ENCODE measurements around the gene KDM5C. TPM values are rescaled to one million over a fixed set of nuclear protein-coding genes. Genes with fewer than 3 reads are reported as not detected.

KDM5C gene
- total and polyA plus RNA-seq, 2 of the 4 experiments (the other 2 are of a cell fraction), result 75.4 to 84.6 TPM

DNA sequence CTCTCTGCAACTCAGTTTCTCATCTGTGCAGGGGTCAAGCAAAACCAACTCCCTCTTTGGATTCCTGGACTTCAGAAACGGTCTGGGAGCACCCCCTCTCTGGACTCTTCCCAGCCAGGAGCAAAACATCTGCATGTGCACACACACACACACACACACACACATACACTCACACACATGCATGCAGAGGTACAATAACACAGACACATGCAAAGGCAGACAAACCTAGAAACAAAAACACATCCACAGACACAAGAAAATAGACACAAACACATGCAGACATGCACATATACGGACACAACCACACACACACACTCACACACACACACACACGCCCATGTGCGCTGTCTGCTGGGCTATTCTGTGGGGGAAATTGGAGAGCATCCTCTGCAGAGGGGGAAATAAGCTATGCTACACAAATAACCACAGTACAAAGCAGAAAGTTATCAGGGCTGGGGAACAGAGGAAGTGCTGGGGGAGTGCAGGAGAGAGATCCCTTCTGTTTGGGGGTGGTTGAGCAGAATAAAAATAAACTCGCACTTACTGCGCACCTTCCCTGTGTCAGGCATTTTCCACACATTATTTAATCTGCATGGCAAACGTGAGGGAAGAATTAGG, 36.5 kb upstream of the KDM5C start:
- H3K56ac ChIP-seq (ENCODE audit: extremely low read depth, insufficient read depth, low read length), result no peak overlapping the region
- H2AFZ ChIP-seq (replicated peaks; ENCODE audit: low read length, poor library complexity), result no peak overlapping the region
- ChIA-PET CTCF (no interaction called here), POLR2A (ENCODE audit: unreplicated experiment) (no interaction called here)
- no peak overlapping the region for H3K27ac ChIP-seq (ENCODE audit: insufficient read depth, low read length)
- peaks cover 0 to 17% of the 10 kb centered on the region in 2 experiments; a peak in 1 of 4 replicates for H3K79me1 ChIP-seq (ENCODE audit: low read depth in 1 of 2, low read length in 2 of 2)
- no peak overlapping the region for H4K5ac ChIP-seq (ENCODE audit: low read depth, low read length)
- H3K9me1 ChIP-seq (ENCODE audit: insufficient read depth, low read length), result peaks cover 23% of the 10 kb centered on the region
- in situ Hi-C loops (cut with MboI; ENCODE audit: low sequenced_read_pairs), result no loop called here
- no peak overlapping the region for H2AK9ac ChIP-seq (replicated peaks; ENCODE audit: low read depth, low read length, poor library complexity)
- peaks cover 29% of the 10 kb centered on the region; the same call in 1 of the 2 replicates for H3K27me3 ChIP-seq (ENCODE audit: control insufficient read depth, insufficient read depth, low read length)
- H2BK15ac ChIP-seq (ENCODE audit: low read depth, low read length), result no peak overlapping the region
- peaks cover 23% of the 10 kb centered on the region; the same call in 1 of the 2 replicates for H4K20me1 ChIP-seq (ENCODE audit: insufficient read depth, low read length)
- TF ChIP-seq, protein P1, sequence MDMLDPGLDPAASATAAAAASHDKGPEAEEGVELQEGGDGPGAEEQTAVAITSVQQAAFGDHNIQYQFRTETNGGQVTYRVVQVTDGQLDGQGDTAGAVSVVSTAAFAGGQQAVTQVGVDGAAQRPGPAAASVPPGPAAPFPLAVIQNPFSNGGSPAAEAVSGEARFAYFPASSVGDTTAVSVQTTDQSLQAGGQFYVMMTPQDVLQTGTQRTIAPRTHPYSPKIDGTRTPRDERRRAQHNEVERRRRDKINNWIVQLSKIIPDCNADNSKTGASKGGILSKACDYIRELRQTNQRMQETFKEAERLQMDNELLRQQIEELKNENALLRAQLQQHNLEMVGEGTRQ (IDR thresholded peaks at IDR 0.05; ENCODE audit: low read depth, low read length), result no peak
- TF ChIP-seq CHD1 (IDR thresholded peaks at IDR 0.05; ENCODE audit: low read depth, low read length) (no peak), SMC3 (IDR thresholded peaks at IDR 0.05; ENCODE audit: low read depth, low read length) (no peak), MAFK (IDR thresholded peaks at IDR 0.05; ENCODE audit: low read depth, low read length) (no peak), RAD21 (IDR thresholded peaks at IDR 0.05; ENCODE audit: low read length) (no peak), FOS (IDR thresholded peaks at IDR 0.05; ENCODE audit: low read depth, low read length) (no peak), RCOR1 (IDR thresholded peaks at IDR 0.05; ENCODE audit: insufficient replicate concordance, low read length) (no peak), RFX5 (IDR thresholded peaks at IDR 0.05; ENCODE audit: low read depth, low read length) (no peak), MXI1 (IDR thresholded peaks at IDR 0.05; ENCODE audit: borderline replicate concordance, low read depth, low read length) (no peak), BHLHE40 (IDR thresholded peaks at IDR 0.05; ENCODE audit: low read depth, low read length) (no peak), NFE2L2 (IDR thresholded peaks at IDR 0.05; ENCODE audit: low read depth, low read length) (no peak), MAZ (IDR thresholded peaks at IDR 0.05; ENCODE audit: borderline replicate concordance, low read depth, low read length) (no peak), CEBPB (IDR thresholded peaks at IDR 0.05; ENCODE audit: low read depth, low read length) (no peak), POLR2A (IDR thresholded peaks at IDR 0.05; ENCODE audit: low read depth, low read length) (no peak)
- TF ChIP-seq, protein P2, sequence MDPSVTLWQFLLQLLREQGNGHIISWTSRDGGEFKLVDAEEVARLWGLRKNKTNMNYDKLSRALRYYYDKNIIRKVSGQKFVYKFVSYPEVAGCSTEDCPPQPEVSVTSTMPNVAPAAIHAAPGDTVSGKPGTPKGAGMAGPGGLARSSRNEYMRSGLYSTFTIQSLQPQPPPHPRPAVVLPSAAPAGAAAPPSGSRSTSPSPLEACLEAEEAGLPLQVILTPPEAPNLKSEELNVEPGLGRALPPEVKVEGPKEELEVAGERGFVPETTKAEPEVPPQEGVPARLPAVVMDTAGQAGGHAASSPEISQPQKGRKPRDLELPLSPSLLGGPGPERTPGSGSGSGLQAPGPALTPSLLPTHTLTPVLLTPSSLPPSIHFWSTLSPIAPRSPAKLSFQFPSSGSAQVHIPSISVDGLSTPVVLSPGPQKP (IDR thresholded peaks at IDR 0.05; ENCODE audit: borderline replicate concordance, low read depth, low read length), result no peak
- TF ChIP-seq, protein P3, sequence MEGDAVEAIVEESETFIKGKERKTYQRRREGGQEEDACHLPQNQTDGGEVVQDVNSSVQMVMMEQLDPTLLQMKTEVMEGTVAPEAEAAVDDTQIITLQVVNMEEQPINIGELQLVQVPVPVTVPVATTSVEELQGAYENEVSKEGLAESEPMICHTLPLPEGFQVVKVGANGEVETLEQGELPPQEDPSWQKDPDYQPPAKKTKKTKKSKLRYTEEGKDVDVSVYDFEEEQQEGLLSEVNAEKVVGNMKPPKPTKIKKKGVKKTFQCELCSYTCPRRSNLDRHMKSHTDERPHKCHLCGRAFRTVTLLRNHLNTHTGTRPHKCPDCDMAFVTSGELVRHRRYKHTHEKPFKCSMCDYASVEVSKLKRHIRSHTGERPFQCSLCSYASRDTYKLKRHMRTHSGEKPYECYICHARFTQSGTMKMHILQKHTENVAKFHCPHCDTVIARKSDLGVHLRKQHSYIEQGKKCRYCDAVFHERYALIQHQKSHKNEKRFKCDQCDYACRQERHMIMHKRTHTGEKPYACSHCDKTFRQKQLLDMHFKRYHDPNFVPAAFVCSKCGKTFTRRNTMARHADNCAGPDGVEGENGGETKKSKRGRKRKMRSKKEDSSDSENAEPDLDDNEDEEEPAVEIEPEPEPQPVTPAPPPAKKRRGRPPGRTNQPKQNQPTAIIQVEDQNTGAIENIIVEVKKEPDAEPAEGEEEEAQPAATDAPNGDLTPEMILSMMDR (conservative IDR thresholded peaks at IDR 0.05; ENCODE audit: low read depth, low read length), result no peak
- H2AK5ac ChIP-seq (ENCODE audit: low read depth, low read length), result no peak overlapping the region
- H2BK20ac ChIP-seq (ENCODE audit: low read depth, low read length), result no peak overlapping the region
- H3K4me1 ChIP-seq (ENCODE audit: control insufficient read depth, insufficient read depth, low read length), result peaks cover 20% of the 10 kb centered on the region
- no peak overlapping the region for H3K18ac ChIP-seq (ENCODE audit: low read depth, low read length)
- H3K14ac ChIP-seq (replicated peaks; ENCODE audit: low read depth, low read length), result no peak overlapping the region
- intact Hi-C loops (cut with micrococcal nuclease), result no loop called here
- WGBS, 2 experiments (ENCODE audit: extremely low coverage in 2 of 2, insufficient read length in 1 of 2), result 0% methylated on average over 1 of the region's 7 CpGs; no CpG with 5 or more reads in 1 of the 2 experiments
- no peak overlapping the region for H2BK120ac ChIP-seq (ENCODE audit: low read depth, low read length)
- H3K9ac ChIP-seq (ENCODE audit: low read depth, low read length), result no peak overlapping the region
- no peak overlapping the region for H2BK5ac ChIP-seq (ENCODE audit: low read depth, low read length, poor library complexity, severe bottlenecking)
- DNase-seq (no peak), ATAC-seq (ENCODE audit: low read depth) (no peak)
- no peaks in the 10 kb centered on the region for H3K9me3 ChIP-seq (ENCODE audit: control insufficient read depth, insufficient read depth, low read length)
- H3K23ac ChIP-seq (ENCODE audit: low read depth, low read length), result no peak overlapping the region
- no peak overlapping the region for H3K4me3 ChIP-seq (ENCODE audit: insufficient read depth, low read depth, low read length)
- H3K36me3 ChIP-seq (ENCODE audit: control insufficient read depth, insufficient read depth, low read length), result no peaks in the 10 kb centered on the region
- H3K4me2 ChIP-seq (ENCODE audit: low read depth, low read length), result no peak overlapping the region
- dilution Hi-C loops (cut with HindIII; ENCODE audit: low sequenced_read_pairs, unreplicated experiment), result no loop called here
- H4K8ac ChIP-seq (ENCODE audit: low read depth in 2 of 2, low read length in 2 of 2), result no peak overlapping the region
- no peak overlapping the region for H3K4ac ChIP-seq (ENCODE audit: low read depth, low read length)
- BruUV-seq (replicated peaks), result no TSS peak
- no peak overlapping the region for H4K91ac ChIP-seq (ENCODE audit: insufficient read depth, low read depth, low read length)
